Right ventricle myocardium superior (tissue), 1 donor: Measurements from ENCODE around the gene CELF2. TPM values are rescaled to one million over a fixed set of nuclear protein-coding genes. Genes with fewer than 3 reads are reported as not detected.
"Not testable (repeated sequence)": the region's sequence is repeated elsewhere in the genome, so short reads cannot be mapped to it uniquely, and the experiment has no call there.

ENCODE experiments used
- ATAC-seq: fragments of 200-7000 bp; cut with Tn5 transposase; one replicate; pipeline ENCODE4 v1.9.1; 2020; ENCODE audit warnings: mild to moderate bottlenecking; ENCODE audit not compliant: poor library complexity
- DNase-seq: peaks from one replicate; pipeline ENCODE4 v3.0.0-alpha.2; 2020
- intact Hi-C: fragments of 100-400 bp; cut with DNase I; formaldehyde crosslinking; loops from one replicate; pipeline ENCODE4 v1.11.2; 2022
- total RNA-seq: library from RNA; stranded (reverse); fragmentation: NEBNext Ultra II Directional; extraction: Animal tissue kit (Norgen Biotek cat#: 25700); gene quantifications from one replicate; pipeline ENCODE4 v1.2.1, GENCODE V29; 2021
- donor health status: DM: no; HTN: yes; CAD: no; lungs with severe emphysema.

Gene CELF2
- total RNA-seq, 1 donor from 2014 or later, result 67.7 TPM

GRCh38 chr10:11170993-11171851, 153.6 kb downstream of the CELF2 start:
- DNase-seq (no peak), ATAC-seq (peak; percentile 27)
- intact Hi-C loops, result no loop called here

DNA sequence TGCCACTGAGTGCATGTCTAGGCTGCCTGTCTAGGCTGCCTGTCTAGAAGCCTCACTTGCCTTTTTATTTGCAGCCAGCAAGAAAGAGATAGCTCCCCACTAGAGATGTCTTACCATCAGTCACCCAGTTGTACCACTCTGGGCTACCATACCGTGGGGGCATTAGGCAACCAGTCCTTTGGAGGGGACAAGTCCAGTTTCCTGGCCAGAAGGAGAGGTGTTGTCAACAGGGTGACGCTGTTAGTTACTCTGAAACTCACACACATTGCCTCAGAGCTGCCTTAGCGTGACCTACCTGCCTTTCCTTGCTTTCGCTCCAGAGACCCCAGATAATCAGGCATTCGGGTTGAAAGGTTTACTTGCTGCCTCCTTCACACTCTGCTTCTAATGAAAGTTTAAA, 155.4 kb downstream of the CELF2 start:
- intact Hi-C loops, result no loop called here
- DNase-seq, result no peak
- ATAC-seq, result no peak

DNA sequence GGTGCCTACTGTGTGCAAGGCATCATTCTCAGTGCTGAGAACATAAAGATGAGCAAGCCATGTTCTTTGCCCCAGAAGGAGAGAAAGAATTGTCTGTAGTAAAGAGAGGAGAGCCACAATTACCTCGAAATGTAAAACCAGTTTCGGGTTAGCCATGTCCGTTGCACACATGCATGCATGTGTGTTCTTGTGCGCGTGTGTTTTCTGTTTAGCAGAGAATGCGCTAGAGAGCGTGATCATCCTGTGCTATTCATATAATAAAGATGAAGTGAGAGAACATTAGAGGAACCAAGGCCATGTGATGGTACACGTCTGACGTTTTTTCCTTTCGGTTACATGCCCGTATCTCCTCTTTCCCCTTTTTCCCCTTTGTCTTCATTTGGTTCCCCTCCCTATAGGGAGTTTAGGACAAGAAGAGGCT, 158.2 kb downstream of the CELF2 start:
- ATAC-seq (peak; percentile 16), DNase-seq (no peak)
- intact Hi-C loops, result no loop called here

DNA sequence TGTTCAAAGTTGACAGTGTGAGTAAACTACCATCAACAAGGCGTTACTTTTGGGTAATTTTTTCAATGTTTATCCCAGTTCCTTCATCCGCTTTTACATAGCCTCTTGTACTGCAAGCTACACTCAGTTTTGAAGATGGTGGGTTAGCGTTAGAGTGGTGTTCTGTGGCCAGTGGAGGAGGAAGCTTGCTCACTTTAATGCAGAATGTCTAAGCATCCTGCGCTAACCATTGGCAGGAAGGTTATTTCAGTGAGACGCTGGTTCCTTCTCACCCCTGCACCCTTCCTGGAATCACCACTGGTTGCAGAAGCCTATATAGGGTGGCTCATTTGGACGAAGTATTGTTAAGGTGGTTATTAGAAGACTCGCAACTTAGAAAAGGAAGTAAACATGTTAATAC, 159.1 kb downstream of the CELF2 start:
- ATAC-seq (no peak), DNase-seq (no peak)
- intact Hi-C loops, result no loop called here

- intact Hi-C loops, result no loop called here
- ATAC-seq (no peak), DNase-seq (no peak)
These were observed 159.7 kb downstream of the CELF2 start for GRCh38 chr10:11177381-11177780.

DNA sequence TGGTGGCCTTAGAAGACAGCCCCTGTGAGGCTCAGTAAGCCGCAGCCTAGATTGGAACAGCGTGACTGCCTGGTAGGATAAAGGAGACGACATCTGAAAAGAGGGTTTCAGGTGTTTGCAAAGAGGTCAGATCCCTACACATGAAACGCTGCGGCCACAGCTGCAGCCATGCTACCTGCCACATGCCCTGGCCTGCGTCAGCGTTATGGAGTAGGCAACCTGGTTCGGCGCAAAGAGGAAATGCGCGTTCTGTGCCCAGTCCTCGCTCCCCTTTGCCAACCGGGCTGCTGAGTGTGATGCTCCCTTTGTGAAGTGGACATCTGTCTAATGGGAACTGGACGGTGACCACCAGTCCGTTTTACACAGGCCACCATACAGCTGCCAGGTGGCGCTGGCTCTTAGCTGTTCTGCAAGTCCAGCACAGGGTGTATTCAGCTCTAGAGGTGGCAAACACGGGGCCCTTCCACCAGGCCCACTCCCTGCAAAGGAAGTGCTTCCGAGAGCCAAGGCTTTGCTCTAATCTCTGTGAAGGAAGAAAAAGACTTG, 160.3 kb downstream of the CELF2 start:
- ATAC-seq, result peak; percentile 43
- intact Hi-C loops, result no loop called here
- peak; percentile 51 for DNase-seq

GRCh38 chr10:11178606-11179515, 161.2 kb downstream of the CELF2 start:
- ATAC-seq (peak; percentile 69), DNase-seq (peak; percentile 64)
- intact Hi-C loops, result no loop called here

- ATAC-seq (no peak), DNase-seq (no peak)
- intact Hi-C loops, result no loop called here
These were observed 161.9 kb downstream of the CELF2 start for GRCh38 chr10:11179516-11180105.

DNA sequence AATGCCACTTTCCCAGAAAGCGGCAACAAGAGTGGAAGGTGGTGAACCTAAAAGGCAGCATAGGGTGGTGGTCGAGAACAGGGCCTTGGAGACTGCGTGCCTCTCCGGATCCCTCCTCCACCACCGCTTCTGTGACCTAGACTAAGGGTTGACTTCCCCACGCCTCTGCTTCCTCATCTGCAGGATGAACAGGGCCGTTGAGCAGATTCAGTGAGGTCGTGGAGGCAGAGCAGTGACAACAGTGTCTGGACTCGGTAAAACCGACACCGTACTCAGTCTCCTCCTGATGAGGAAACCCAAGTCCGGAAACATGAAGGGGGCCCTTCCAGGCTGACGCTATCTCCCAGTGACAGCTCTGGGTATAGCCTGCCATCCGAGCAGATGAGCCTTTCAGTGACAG, 162.6 kb downstream of the CELF2 start:
- ATAC-seq (no peak), DNase-seq (peak; percentile 43)
- intact Hi-C loops, result no loop called here

DNA sequence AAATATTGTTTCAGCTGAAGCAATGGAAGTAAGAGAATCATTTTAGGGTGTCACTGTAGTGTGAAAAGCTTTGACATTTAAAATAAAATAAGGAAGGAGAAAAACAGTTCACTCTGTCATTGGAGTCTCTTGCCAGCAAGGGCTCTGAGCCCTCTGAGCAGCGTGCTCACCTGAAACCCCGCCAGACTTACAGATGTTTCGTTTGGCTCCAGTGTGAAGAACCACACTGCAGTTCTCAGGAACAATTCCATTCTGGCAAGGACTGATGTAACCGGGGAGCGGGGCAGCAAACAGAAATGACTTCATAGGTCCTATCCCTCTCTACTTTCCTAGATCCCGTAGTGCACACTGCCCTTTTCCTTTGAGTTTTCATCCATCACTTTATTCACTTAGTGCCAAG, 164.3 kb downstream of the CELF2 start:
- ATAC-seq (peak; percentile 72), DNase-seq (peak; percentile 74)
- intact Hi-C loops, result no loop called here

GRCh38 chr10:11183015-11183414, 165.3 kb downstream of the CELF2 start:
- no peak for ATAC-seq

GRCh38 chr10:11184093-11184492, 166.4 kb downstream of the CELF2 start:
- DNase-seq (no peak), ATAC-seq (no peak)
- intact Hi-C loops, result no loop called here

More at GRCh38 chr10:11183015-11183414, 165.3 kb downstream of the CELF2 start:
- DNase-seq, result no peak
- intact Hi-C loops, result no loop called here

GRCh38 chr10:11185128-11185665, 167.5 kb downstream of the CELF2 start:
- DNase-seq, intact Hi-C loops, ATAC-seq: not testable (repeated sequence)

GRCh38 chr10:11186374-11186773, 168.7 kb downstream of the CELF2 start:
- ATAC-seq (no peak), DNase-seq (no peak)
- intact Hi-C loops, result no loop called here

- peak; percentile 41 for ATAC-seq
- intact Hi-C loops, result no loop called here
- DNase-seq, result no peak
These were observed 172.1 kb downstream of the CELF2 start for GRCh38 chr10:11189582-11190376.

DNA sequence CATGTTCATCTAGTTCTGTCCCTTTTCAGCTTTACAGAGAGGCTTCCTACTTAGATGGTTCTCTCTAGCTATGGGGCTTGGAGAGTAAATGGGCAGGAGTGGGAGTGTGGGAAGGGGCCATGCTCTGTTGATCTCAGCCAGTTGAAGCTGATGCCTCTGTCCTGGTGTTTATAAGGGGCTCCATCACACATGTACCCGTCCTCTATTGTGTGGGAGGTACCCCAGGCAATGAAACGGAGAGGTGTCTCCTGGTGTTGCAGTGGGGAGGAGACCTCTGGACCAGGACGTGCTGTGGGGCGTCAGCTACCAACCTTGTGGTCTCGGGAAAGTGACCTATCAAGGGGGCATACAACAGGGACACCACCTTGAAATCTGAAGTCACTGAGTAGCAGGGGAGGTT, 173.5 kb downstream of the CELF2 start:
- DNase-seq (no peak), ATAC-seq (no peak)
- intact Hi-C loops, result no loop called here

DNA sequence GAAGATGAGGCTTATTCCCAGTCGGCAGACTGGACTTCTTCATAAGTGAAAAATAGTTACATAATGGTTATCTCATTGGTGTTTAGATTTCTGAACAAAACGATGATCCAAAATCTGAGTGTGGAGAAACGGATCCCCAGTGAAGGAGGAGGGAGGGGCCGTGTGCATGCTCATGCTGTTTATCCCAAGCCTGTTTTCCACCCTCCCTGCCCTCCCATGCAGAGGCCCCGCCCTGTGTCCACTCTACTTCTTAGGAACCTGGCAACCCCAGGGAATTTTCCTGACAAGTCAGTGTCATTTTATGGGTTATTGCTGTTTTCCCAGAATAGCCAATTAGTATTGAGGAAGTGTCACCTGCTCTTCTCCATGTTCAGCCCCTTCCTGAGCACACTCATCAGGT, 174.0 kb downstream of the CELF2 start:
- no peak for ATAC-seq
- intact Hi-C loops, result no loop called here

More for the DNA sequence above, 174.0 kb downstream of the CELF2 start:
- no peak for DNase-seq
